COLO668 (cell line): ENCODE data around the gene ELMO2.

ENCODE experiments used
- DNase-seq: peaks from one replicate; lab custom pipeline; 2025; ENCODE audit not compliant: unreplicated experiment; lab: John Stamatoyannopoulos, UW

The ELMO2 gene

DNA sequence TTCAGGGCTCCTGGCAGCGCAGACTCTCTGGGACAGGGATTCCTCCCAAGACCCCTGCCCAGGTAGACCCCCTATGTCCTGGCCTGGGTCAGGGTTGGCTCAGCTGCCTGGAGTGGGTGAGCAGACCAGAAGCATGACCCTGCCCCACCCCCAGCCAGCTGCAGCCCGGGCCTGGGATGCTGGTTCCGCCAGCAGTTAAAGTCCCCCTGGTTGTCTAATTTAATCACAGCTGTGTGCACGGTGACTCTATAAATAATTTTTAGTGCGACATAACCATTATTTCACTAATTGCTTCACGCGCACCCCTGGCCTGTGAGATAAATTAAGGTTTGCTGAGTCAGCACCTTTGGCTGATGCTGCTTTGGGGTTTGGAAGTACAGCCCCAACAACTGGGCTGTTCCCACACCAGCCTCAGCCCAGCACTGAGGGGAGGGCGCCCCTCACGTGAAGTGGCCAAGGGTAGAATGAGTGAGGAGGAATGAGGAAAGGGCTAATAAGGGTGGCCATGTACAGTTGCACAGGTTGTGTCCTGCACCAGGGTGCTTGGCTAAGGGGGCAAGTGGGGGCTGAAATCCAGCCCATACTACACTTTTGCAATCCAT is 72.0 kb downstream of the ELMO2 start:
- DNase-seq = no peak

DNA sequence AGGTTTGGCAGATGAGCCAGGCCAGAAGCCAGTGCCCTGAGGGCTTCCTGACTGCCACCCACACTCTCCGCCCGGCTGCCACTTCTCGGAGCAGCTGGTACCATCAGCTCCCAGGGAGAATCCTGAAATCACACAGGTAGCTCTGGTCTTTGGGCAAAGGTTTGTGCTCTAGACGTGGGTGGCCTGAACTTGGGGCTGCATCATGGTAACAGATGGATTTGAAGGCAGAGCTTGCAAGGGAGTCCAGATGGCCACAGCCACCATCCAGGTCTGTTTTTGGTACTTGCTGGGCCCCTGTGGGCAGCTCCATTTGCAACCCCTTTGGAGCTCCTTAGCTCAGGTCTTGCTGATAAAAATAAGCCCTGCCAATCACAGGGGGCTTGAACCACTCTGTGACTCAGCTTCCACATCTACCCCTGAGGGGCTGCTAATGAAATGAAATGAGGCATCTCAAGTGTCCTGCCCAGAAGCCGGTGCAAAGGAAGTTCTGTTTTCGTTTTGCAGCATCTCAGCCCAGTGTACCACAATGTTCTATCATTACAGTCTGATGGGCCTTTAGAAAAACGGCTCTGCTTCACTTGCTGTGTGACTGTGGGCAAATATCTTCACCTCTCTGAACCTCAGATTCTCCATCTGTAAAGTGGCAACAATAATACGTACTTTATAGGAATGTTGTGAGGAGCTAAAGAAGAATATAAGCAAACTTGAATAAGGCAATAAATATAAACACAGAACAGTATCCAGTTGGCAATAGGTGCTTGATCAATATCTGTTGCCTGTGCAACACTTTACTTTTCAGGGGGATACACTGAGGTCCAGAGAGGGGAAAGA is 73.0 kb downstream of the ELMO2 start:
- peak; percentile 59 for DNase-seq

DNA sequence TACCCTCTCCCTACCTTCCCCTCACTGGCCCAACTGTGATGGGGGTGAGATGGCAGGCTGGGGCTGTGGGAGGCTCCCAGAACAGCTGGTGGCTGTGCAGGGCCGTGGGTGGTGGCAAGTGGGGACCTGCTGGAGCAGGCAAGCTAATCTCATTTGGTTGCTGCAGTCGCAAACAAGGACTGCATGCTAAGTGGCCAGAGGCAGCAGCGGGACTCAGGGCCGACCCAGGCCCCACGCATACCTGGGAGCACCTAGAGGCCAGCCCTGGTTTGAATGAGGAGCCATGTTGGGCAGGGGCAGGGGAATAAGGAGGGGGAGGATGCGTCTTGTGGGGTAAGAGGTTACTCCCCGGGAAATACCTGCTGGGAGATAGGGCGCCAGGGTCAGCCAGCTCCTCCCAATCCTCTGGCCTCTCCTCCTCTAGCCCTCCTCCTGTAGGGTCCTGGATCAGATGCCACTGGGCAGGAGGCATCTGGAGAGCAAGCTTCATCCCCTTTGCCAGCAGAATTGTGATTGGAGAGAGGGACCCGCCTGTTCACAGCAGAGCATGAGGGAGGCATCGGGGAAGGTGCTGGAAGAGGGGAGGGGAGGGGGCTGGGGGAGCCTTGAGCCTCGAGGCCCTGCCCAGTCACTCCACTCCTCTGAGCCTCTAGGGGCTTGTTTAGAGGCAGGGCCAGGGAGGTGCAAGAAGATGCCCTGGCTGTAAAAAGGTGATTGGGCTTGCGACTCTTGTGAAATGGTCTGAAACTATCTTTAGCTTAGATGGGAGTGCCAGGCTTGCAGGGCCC is 73.8 kb downstream of the ELMO2 start:
- no peak for DNase-seq

DNA sequence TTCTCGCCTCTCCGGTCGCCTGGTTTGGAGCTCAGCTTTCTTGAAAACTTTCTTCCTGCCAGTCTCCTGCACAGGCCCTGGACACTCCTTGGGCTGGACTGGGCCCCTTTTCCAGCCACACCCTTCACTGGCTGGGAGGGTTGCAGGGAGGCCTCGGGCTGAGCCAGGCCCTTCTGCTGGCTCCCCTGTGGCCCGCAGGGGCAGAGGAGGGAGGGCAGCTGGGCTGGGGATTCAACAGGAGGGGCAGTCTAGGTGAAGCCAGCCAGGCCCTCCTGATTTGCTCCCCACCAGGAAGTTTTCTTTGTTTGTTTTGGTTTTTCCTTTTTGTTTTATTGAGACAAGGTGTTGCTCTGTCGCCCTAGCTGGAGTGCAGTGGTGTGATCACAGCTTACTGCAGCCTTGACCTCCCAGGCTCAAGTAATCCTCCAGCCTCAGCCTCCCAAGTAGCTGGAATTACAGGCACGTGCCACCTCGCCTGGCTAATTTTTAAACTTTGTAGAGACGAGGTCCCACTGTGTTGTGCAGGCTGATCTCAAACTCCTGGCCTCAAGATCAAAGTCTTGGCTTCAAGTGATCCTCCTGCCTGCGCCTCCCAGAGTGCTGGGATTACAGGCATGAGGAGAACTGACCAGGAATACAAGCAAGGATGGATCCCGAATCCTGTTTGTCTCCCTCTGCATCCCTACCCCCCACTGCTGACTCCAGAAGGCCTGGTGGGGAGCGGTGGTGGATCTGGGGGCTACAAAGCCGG is 74.6 kb downstream of the ELMO2 start:
- peak; percentile 16 for DNase-seq

DNA sequence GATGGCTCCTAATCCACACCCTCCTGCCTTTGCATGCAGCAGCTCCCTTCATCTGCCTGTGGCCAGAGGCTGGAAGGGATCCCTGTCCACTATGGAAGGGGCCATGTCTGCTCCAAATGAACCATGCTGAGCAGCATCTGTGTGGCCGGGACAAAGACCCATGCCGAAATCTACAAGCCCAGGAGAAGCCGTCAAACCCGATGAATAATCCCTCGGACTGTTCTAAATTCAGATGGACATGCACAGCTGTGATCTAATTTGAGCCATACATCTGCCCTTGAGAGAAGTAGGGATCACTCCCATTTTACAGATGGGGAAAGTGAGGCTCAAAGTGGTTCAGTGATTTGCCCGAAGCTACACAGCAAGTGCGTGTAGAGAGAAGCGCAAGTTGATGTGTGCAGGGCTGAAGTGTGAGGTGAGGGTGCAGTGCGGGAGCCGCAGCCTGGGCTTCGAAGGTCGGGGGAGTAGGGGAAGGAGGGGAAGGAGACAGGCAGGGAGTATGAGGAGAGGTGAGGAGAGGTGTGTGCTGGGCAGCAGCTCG is 75.5 kb downstream of the ELMO2 start:
- no peak for DNase-seq

DNA sequence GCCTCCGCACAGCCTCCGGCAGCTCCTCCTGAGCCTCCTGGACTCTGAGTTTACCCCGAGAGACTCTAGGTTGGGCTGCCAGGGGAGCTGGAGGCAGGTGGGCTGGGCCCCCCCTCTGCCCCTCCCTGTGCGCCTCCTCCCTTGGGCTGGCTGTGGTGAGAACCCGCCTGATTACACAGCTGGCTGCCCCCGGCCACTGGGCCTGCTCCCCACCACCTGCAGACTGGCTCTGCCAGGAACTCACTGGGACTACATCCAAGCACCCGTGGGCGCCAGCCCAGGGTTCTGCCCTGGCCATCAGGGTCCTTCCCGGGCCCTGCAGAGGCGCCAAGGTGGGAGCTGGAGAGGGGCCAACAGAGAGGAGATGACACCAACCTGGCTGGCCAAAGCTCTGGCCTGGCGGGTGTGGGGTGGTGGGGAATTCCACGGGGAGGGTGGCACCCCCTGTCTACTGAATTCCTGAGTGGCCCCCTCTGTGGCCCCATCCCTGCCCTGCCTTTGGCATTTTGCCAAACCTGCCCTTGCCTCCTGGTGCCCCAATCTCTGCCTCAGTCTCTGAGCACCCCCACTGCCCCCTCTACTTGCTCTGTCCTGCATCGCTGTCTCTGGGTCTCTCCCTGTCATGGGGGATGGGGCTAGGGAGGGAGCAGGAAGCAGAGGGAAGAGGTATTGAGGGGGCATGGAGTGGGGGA is 76.2 kb downstream of the ELMO2 start:
- peak; percentile 85 for DNase-seq

DNA sequence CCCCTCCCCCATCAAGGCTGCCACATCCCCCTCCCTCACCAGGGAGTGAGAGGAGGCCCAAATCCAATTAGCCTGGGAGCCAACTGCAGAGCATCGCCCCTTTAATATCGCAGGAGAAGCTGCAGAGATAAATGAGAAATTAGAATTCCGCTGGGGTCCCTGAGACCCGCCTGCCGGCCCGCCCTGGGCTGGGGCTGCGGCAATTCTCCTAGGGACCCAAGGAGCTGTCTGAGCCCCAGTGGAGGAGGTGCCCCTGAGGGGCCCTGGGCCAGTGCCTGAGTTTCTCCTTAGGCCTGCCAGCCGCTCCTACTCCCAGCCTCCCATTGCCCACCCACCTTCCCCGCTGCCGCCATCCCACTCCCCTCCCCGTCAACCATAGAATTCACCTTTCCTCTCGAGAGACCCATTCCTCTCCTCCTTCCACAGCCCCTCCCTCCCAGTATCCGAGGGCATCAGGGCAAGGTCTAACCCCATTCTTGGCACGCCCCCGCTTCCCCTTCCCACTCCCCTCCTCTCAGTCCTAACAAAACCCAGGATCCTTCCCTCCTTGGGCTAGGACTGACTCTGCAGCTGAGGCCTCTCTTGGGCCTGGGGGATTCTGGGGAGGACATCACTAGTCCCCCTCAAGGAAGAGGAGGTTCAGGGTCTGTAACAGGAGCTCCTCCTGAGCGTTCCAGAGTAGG is 78.1 kb downstream of the ELMO2 start:
- DNase-seq = no peak

DNA sequence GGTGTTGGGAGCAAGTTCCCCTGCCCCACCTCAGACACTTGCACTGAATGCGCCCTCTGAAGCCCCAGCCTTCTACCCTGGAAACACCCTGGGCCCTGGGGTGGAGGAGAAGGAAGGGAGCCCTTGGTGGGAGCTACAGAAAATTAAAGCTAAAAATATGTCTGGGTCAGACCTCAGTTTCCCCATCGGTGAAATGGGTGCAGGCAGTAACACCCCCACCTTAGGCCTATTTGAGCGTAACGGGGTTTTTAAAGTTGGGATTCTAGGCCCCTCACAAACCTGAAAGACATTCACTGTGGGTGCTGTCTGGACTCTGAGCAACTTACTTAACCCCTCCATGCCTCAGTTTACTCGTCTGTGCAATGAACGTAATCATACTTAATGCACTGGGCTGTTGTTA is 78.9 kb downstream of the ELMO2 start:
- no peak for DNase-seq

DNA sequence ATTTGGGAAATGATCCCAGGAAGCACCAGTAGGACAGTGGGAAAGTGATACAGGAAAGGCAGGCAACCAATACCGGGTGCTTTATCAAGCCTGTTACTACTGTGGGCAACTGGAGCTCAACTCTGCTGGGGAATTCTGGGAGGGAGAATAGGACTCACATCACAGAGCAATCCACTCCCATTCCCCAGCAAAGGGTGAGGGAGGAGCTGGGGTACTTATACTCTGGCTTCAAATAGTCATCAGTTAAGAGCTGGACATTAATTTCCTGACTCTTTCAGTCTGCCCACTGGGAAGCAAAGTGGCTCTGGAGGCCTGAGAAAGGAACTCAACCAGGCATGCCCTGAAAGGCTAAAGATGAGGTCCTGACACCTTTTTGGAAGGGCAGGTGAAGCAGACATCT is 80.6 kb downstream of the ELMO2 start:
- DNase-seq = no peak

DNA sequence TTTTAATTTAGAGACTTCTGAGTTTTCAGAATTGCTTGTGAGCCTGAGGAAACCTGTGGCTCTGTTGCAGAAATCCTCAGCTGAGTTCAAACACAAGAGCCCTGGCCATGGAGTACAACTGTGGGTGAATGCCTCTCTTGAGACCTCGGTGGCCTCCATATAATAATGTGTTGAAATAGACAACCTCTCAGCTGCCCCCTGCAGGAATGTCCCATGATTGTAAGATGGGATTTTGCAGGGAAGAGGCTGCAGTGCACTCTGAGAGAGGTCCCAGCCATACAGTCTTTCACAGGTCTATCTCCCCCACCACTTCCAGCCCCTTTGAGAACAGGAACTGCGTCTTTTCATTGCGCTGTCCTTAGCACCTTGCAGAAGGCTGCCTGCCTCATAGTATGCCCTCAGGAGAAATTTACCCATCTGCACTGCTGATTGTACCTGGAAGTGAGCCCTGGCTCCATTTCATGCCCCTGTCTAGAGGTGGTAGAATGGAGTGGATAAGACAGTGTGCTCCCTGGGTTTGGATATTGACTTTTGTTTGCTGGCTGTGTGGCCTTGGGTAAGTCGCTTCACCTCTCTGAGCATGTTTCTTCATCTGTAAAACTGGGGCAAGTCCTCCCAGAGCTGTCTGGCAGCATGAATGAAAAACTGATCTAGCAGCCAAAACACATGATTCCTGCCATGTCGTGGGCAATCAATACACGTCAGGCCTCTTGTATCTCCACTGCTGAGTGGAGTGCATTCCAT is 81.3 kb downstream of the ELMO2 start:
- peak; percentile 50 for DNase-seq

DNA sequence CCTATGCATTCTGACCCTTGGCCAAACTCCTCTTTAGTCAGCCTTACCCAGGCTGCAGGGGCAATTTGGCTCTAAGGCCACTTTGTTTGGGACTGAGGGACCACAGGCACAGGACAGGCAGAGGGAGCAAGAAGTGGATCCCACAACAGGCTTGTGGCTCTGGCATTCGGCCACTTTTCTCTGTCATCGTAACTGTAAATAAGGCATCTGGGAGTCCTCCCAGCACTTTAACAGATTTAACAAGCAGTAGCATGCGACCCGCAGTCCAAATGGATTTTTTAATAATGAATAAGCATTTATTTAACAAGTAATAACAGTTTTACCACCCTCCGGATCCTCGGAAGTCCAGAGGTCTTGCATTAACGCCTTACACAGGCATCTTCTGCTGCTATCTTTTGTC is 82.0 kb downstream of the ELMO2 start:
- DNase-seq = no peak

DNA sequence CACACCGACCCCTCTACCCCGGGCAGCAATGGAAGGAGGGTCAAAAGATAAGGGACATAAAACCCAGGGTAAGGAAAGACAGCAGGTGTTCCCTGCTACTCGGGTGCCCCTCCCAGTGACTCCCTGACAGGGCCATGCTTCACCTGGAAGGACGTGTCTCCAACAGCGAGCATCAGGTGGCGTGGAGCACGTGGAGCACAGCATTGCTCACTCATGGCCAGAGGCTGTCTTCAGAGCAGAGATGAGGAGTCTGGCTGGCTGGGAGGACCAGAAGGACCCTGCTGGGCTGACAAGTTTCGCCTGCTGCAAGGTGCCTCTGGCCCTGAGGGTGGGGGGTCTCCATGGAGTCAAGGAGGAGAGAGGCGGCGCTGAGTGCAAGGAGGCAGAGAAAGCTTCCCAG is 82.9 kb downstream of the ELMO2 start:
- DNase-seq = peak; percentile 37

DNA sequence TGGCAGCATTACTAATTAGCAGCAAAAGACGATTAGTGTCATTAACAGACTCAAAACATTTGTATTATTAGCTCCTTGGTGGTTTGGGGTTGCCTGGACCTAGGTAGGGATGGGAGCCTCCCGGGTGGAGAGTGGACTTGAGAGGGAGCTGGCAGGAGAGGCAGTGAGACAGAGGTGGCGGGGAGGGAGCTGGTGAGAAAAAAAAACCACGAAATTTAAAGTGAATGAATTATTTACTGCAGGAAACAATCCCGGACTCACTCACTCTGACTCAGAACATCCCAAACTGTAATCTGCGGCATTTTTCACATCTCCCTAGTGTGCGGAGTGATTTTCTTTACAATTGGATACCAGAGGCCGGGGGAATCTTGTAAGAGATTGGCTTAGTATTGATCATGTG is 83.8 kb downstream of the ELMO2 start:
- DNase-seq = no peak

DNA sequence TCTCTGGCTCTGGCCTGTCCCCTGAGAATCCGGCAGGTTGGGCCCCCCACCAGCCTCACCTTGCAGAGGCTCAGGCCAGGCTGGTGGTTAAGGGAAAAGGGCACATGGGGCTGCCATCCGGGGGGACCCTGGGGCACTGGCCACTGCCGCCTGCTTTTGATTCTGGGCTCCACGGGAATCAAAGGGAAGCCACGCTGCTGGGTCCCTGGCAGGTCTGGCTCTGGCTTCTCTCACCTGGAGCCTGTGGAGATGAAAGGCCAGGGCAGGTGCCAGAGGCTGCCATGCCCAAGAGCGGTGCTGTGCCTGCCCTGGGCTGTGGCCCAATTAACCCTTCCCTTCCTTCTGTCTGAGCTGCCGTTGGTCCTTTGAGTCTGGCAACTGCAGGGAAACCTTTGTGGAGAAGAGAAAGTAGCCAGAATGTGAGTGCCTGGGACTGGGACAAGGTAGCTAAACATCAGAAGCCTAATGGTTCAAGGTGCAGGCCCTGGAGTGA is 88.7 kb downstream of the ELMO2 start:
- DNase-seq = peak; percentile 63

DNA sequence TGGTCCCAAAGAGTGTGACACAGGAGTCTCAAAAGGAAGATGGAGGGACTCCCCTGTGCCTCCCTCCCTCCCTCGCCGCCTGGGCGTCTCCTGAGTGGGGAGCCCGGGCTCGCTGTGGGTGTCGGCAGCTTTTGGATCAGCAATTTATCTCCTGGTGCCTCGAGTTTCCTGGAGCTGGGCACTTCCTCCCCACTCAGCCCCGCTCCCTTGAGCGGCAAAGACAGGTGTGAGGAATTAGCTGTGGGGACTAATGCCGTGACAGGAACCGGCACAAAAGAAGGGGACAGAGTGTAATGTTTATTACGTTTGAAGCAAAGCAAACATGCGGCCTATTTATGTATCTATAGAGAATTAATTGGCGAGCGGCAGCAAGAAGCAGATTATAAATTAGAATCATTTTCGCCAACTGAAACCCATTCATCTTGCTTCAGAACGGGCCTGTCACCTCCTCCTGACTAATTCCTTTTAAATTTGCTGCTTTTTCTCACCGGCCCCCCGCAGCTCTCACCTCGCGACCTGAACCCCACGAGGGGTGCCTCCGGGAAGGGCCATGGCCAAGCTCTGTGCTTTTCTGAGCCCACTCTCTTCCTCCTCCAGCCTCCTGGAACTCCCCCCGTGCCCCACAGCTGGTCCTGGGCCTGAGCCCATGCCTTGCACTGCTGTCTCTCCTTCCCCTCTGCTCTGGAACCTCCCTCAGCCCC is 89.3 kb downstream of the ELMO2 start:
- DNase-seq = peak; percentile 76
